Astrocyte of the cerebellum (primary cell): ENCODE data around the gene TMEM253.

Experiments used
- DNase-seq: peaks from one replicate; pipeline ENCODE4 v3.0.0-alpha.2; 2011; ENCODE audit warnings: low read depth
- H3K4me3 ChIP-seq: 2 replicates; pipeline ENCODE4 v1.5.1; 2011; ENCODE audit warnings: mild to moderate bottlenecking, low read depth, low read length, moderate library complexity
- in situ Hi-C: cut with HindIII; loops from 2 replicates; pipeline ENCODE4 v1.10.0; 2017; ENCODE audit warnings: low sequenced_read_pairs
- TF ChIP-seq, protein P1 (sequence below): IDR thresholded peaks from 2 replicates; pipeline ENCODE4 v1.5.1; 2012; ENCODE audit warnings: low read length, low read depth, moderate library complexity, mild to moderate bottlenecking; ENCODE audit errors: missing control alignments

TMEM253 gene

GRCh38 chr14:21108791-21109190 lies 7.9 kb downstream of the TMEM253 start:
- no peak for DNase-seq
- H3K4me3 ChIP-seq = no peak overlapping the region
- in situ Hi-C loops = loop anchor here (5.0 kb wide), 2 partner anchors 46 to 49 kb away; partner anchors contain the start of gene OR5AU1
- TF ChIP-seq, protein P1, sequence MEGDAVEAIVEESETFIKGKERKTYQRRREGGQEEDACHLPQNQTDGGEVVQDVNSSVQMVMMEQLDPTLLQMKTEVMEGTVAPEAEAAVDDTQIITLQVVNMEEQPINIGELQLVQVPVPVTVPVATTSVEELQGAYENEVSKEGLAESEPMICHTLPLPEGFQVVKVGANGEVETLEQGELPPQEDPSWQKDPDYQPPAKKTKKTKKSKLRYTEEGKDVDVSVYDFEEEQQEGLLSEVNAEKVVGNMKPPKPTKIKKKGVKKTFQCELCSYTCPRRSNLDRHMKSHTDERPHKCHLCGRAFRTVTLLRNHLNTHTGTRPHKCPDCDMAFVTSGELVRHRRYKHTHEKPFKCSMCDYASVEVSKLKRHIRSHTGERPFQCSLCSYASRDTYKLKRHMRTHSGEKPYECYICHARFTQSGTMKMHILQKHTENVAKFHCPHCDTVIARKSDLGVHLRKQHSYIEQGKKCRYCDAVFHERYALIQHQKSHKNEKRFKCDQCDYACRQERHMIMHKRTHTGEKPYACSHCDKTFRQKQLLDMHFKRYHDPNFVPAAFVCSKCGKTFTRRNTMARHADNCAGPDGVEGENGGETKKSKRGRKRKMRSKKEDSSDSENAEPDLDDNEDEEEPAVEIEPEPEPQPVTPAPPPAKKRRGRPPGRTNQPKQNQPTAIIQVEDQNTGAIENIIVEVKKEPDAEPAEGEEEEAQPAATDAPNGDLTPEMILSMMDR = no peak

DNA sequence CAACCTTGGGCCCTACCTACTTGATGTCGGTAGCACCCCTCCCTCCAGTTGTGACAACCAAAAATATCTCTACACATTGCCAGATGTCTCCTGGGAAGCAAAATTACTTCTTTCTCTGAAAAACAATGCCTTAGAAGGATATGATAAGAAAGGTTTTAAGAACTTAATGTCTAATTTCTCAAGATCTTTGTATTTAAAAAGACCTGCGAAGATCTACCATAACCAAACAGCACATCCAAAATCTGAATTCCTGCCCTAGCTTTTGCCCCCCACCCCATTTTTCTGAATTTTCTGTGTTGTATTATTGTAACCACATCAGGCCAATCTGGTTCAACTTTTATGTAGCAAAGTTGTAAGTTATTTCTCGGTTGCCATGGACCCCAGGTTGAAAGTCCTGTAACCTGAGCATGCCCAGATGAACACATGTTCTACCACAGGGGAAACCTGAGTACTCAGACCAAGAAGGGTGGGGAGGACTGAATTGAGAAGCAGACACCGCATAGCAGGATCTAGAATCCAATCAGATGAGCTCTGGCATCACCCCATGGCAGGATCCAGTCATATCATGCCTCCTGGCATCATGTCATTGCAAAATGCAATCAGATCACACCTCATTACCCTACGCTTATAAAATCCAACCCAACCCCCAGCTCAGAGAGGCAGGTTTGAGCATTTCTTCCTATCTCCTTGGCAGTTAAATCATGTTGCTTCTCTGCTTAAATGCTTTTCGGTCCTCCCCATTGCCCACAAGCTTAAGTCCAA lies 8.7 kb downstream of the TMEM253 start:
- no peak for DNase-seq
- TF ChIP-seq, protein P1 = no peak
- H3K4me3 ChIP-seq = no peak overlapping the region
- in situ Hi-C loops = loop anchor here (5.0 kb wide), 2 partner anchors 47 to 48 kb away; partner anchors contain the start of gene OR5AU1

DNA sequence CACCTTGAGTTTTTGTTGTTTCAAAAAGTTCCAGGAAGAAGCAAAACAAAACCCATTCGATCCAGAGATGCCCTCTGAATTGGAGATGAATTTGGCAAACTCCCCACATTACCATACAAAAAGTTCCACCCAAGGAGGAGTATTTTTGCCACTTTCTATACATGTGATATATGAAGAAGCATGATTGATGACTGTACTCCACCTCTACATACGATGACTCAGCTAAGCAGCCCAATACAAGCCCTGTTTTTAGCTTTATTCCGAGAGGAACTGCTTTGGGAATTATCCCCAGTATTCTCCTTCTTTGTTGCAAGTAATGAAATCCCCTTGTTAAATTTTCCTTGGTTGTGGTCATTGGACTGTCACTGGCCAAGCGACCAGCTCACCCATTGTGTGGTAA lies 11.4 kb downstream of the TMEM253 start:
- TF ChIP-seq, protein P1 = no peak
- in situ Hi-C loops = no loop called here
- DNase-seq = no peak
- no peak overlapping the region for H3K4me3 ChIP-seq

GRCh38 chr14:21113369-21113768 lies 12.5 kb downstream of the TMEM253 start:
- TF ChIP-seq, protein P1 = no peak
- in situ Hi-C loops = no loop called here
- no peak for DNase-seq
- no peak overlapping the region for H3K4me3 ChIP-seq

DNA sequence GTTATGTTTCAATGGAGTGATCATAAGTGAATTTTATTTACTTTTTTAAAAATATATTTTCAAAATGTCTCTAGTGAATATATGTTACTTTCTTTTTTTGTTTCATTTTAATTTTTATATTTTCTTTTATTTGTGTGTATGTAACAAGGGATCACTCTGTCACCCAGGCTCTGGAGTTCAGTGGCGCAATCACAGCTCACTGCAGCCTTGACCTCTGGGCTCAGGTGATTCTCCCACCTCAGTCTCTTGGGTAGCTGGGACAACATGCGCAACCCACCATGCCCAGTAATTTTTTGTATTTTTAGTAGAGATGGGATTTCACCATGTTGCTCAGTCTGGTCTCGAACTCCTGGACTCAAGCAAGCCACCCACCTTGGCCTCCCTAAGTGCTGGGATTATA lies 18.1 kb downstream of the TMEM253 start:
- DNase-seq = no peak
- TF ChIP-seq, protein P1 = no peak
- H3K4me3 ChIP-seq = no peak overlapping the region
- in situ Hi-C loops = no loop called here

GRCh38 chr14:21120686-21121085 lies 19.8 kb downstream of the TMEM253 start:
- TF ChIP-seq, protein P1 = no peak
- in situ Hi-C loops = no loop called here
- DNase-seq = no peak
- no peak overlapping the region for H3K4me3 ChIP-seq
